HepG2 (cell line): ENCODE data around the gene GAS5. TPM values are rescaled to one million over a fixed set of nuclear protein-coding genes. Genes with fewer than 3 reads are reported as not detected.
A peak's percentile ranks its signal among the peaks of the same experiment; 100 is the strongest.
"Not testable (repeated sequence)": the region's sequence is repeated elsewhere in the genome, so short reads cannot be mapped to it uniquely, and the experiment has no call there.

Source experiments
- ATAC-seq: fragments of 200-7000 bp; cut with Tn5 transposase; 3 replicates; pipeline ENCODE4 v1.9.1; 2020; ENCODE audit warnings: mild to moderate bottlenecking, moderate library complexity
- BruUV-seq: library from RNA; stranded (reverse); fragments of 400-500 nt; replicated peaks from 2 replicates; lab custom pipeline; 2021; lab: Mats Ljungman, UMichigan
- CTCF ChIA-PET: fragments of 300-600 bp; formaldehyde crosslinking; extraction: SDS; loops from one replicate; lab custom pipeline; 2021; ENCODE audit warnings: low total read pairs, inconsistent platforms, low intra/inter-chr PET ratio; lab: Yijun Ruan, JAX
- POLR2A ChIA-PET: fragments of 350-600 bp; sonication (Branson Sonifier 250); formaldehyde crosslinking; loops from one replicate; lab custom pipeline; 2020; ENCODE audit warnings: antibody characterized with exemption, inconsistent platforms; lab: Yijun Ruan, JAX
- DNase-seq: peaks from one replicate; pipeline ENCODE4 v3.0.0-alpha.2; 2015; ENCODE audit warnings: low spot score
- FAIRE-seq: peaks from 3 replicates; lab custom pipeline; 2011; peaks lifted over from hg19 to GRCh38; lab: Jason Lieb, UNC
- H2AFZ ChIP-seq: one replicate; pipeline ENCODE4 v1.6.1; 2011; ENCODE audit warnings: low read length, inconsistent platforms
- H3K27ac ChIP-seq: fragments of 300-600 bp; 3 replicates; pipeline ENCODE4 v1.8.0; 2011; ENCODE audit warnings: mixed run types, mild to moderate bottlenecking, mixed read lengths, low read length, inconsistent platforms; ENCODE audit not compliant: insufficient read depth; ENCODE audit errors: extremely low read length
- H3K27me3 ChIP-seq, 2 experiments: fragments of 200-600 bp in 1 of 2; 2 replicates in 1 of 2; 3 replicates in 1 of 2; pipeline versions ENCODE4 v1.6.0 to v1.8.0; 2011; ENCODE audit warnings: low read length in 2 of 2, mild to moderate bottlenecking in 2 of 2, moderate library complexity in 2 of 2, inconsistent platforms in 1 of 2; ENCODE audit not compliant: insufficient read depth in 2 of 2, control insufficient read depth in 1 of 2
- H3K36me3 ChIP-seq, 2 experiments: fragments of 200-600 bp in 1 of 2; replicated peaks in 1 of 2; 2 replicates in 1 of 2; 3 replicates in 1 of 2; pipeline versions ENCODE4 v1.5.1 to v1.8.0; 2011; ENCODE audit warnings: low read length in 2 of 2, inconsistent platforms in 1 of 2; ENCODE audit not compliant: insufficient read depth in 2 of 2, control insufficient read depth in 1 of 2
- H3K4me1 ChIP-seq: 2 replicates; pipeline ENCODE4 v1.5.1; 2012; ENCODE audit warnings: low read length, inconsistent platforms; ENCODE audit not compliant: insufficient read depth
- H3K4me2 ChIP-seq: 2 replicates; pipeline ENCODE4 v1.6.0; 2011; ENCODE audit warnings: low read depth, low read length, inconsistent platforms
- H3K4me3 ChIP-seq, 3 experiments: fragments of 200-600 bp in 1 of 3; sonication (generic), shearing (Covaris generic) in 1 of 3; replicated peaks in 1 of 3; 2 replicates each; pipeline ENCODE4 v1.5.1; 2011 to 2016; ENCODE audit warnings: low read length in 3 of 3, inconsistent platforms in 2 of 3, low read depth in 2 of 3, mild to moderate bottlenecking in 2 of 3, control low read depth in 1 of 3, mixed read lengths in 1 of 3; ENCODE audit not compliant: insufficient read depth in 1 of 3
- H3K79me2 ChIP-seq: one replicate; pipeline ENCODE4 v1.6.1; 2011; ENCODE audit warnings: low read length, inconsistent platforms; ENCODE audit not compliant: insufficient read depth
- H3K9ac ChIP-seq: 2 replicates; pipeline ENCODE4 v1.6.0; 2011; ENCODE audit warnings: mild to moderate bottlenecking, low read depth, low read length, inconsistent platforms; ENCODE audit not compliant: insufficient read depth
- H3K9me3 ChIP-seq: 2 replicates; pipeline ENCODE4 v1.5.1; 2012; ENCODE audit warnings: mild to moderate bottlenecking, low read length
- H4K20me1 ChIP-seq: 2 replicates; pipeline ENCODE4 v1.6.0; 2011; ENCODE audit warnings: inconsistent platforms, mild to moderate bottlenecking, low read length, moderate library complexity; ENCODE audit not compliant: insufficient read depth
- AGO1 ChIP-seq: fragments of 200-400 bp; formaldehyde crosslinking; IDR thresholded peaks from 2 replicates; pipeline ENCODE4 v1.6.1; 2017; ENCODE audit warnings: mild to moderate bottlenecking, low read depth, low read length, moderate library complexity; ENCODE audit not compliant: poor library complexity, severe bottlenecking
- AGO2 ChIP-seq: fragments of 200-400 bp; formaldehyde crosslinking; optimal IDR thresholded peaks from 2 replicates; pipeline ENCODE3; 2017; ENCODE audit warnings: mild to moderate bottlenecking, low read depth, low read length, moderate library complexity
- CBX1 ChIP-seq: IDR thresholded peaks from one replicate; pipeline ENCODE4 v1.6.1; 2016; ENCODE audit warnings: antibody characterized with exemption, low read depth
- JUNB ChIP-seq: sonication (generic); formaldehyde crosslinking; IDR thresholded peaks from 2 replicates; pipeline ENCODE4 v1.8.0; 2022; ENCODE audit warnings: missing genetic modification reagents, mild to moderate bottlenecking, borderline replicate concordance
- KDM2A ChIP-seq: sonication (generic); formaldehyde crosslinking; IDR thresholded peaks from 2 replicates; pipeline ENCODE4 v1.4.0; 2020; ENCODE audit warnings: low read depth, missing genetic modification reagents, borderline replicate concordance
- MBD4 ChIP-seq: IDR thresholded peaks from 2 replicates; pipeline ENCODE4 v1.6.1; 2012; ENCODE audit warnings: low read length, inconsistent platforms, borderline replicate concordance
- NONO ChIP-seq, 2 experiments: fragments of 450-650 bp in 1 of 2; sonication (generic) in 1 of 2; formaldehyde crosslinking in 1 of 2; IDR thresholded peaks in 1 of 2; conservative IDR thresholded peaks in 1 of 2; 2 replicates each; pipeline versions ENCODE4 v1.6.1 to v1.8.0; 2017 to 2022; ENCODE audit warnings: mild to moderate bottlenecking in 1 of 2, missing genetic modification reagents in 1 of 2, moderate library complexity in 1 of 2
- POLR2A ChIP-seq, 2 experiments: IDR thresholded peaks; 2 replicates each; pipeline ENCODE4 v1.6.1; 2011; ENCODE audit warnings: low read depth in 2 of 2, low read length in 2 of 2, mild to moderate bottlenecking in 1 of 2, moderate library complexity in 1 of 2; ENCODE audit not compliant: insufficient read depth in 1 of 2
- POLR2AphosphoS2 ChIP-seq: IDR thresholded peaks from 2 replicates; pipeline ENCODE4 v1.6.1; 2011; ENCODE audit warnings: low read depth, low read length, improper control_type of control experiment
- POLR2G ChIP-seq: fragments of 200-400 bp; formaldehyde crosslinking; IDR thresholded peaks from 2 replicates; pipeline ENCODE4 v1.6.1; 2018; ENCODE audit warnings: mild to moderate bottlenecking, low read depth, low read length, moderate library complexity
- RBFOX2 ChIP-seq: fragments of 200-400 bp; formaldehyde crosslinking; IDR thresholded peaks from 2 replicates; pipeline ENCODE4 v1.6.1; 2017; ENCODE audit warnings: low read depth, mild to moderate bottlenecking, low read length
- RBM22 ChIP-seq: fragments of 200-400 bp; formaldehyde crosslinking; optimal IDR thresholded peaks from 2 replicates; pipeline ENCODE3; 2017; ENCODE audit warnings: mild to moderate bottlenecking, low read length, moderate library complexity
- SSRP1 ChIP-seq: IDR thresholded peaks from 2 replicates; pipeline ENCODE4 v1.6.1; 2016; ENCODE audit warnings: control low read depth
- ZNF780A ChIP-seq: sonication (generic); formaldehyde crosslinking; IDR thresholded peaks from 2 replicates; pipeline ENCODE4 v1.8.0; 2022; ENCODE audit warnings: mild to moderate bottlenecking, missing genetic modification reagents, moderate library complexity
- WGBS: methylation state at CpG from one replicate; pipeline ENCODE4 v1.1.6; 2017; ENCODE audit warnings: low lambda C conversion rate; 5-methylcytosine and 5-hydroxymethylcytosine counted together
- in situ Hi-C: cut with HindIII; loops from 2 replicates; pipeline ENCODE4 v1.10.0; 2017; ENCODE audit warnings: low pct_unique_long_range_greater_than_20kb; ENCODE audit not compliant: extremely low pct_ligation_motif_present
- intact Hi-C: fragments of 100-400 bp; cut with micrococcal nuclease; formaldehyde crosslinking; loops from one replicate; pipeline ENCODE4 v1.10.0; 2022; ENCODE audit not compliant: unreplicated experiment
- polyA plus RNA-seq, 8 experiments: library from polyadenylated mRNA; depleted of rRNA in 3 of 8; stranded (reverse) in 7 of 8; unstranded in 1 of 8; fragments of >200 nt; fragmentation: Illumina TruSeq in 4 of 8; extraction: Trizol in 4 of 8; gene quantifications; 2 replicates each; pipeline versions ENCODE4 v1.2.1 to v1.2.3, GENCODE V29; 2011 to 2016; ENCODE audit warnings: low read depth in 4 of 8, missing spikeins in 1 of 8, mixed read lengths in 1 of 8; ENCODE audit not compliant: insufficient read depth in 1 of 8
- total RNA-seq, 5 experiments: library from RNA; depleted of rRNA; stranded (reverse); fragments of >200 nt; fragmentation: Illumina TruSeq; extraction: Trizol; gene quantifications; 2 replicates each; pipeline ENCODE4 v1.2.3, GENCODE V29; 2016; ENCODE audit warnings: low read depth in 1 of 5
- TF ChIP-seq, protein P1 (sequence below): sonication (generic); formaldehyde crosslinking; IDR thresholded peaks from 2 replicates; pipeline ENCODE4 v1.5.0; 2020; ENCODE audit warnings: mild to moderate bottlenecking, missing genetic modification reagents
- TF ChIP-seq, protein P2 (sequence below): sonication (generic); formaldehyde crosslinking; IDR thresholded peaks from 2 replicates; pipeline ENCODE4 v1.5.1; 2020; ENCODE audit warnings: missing genetic modification reagents, mild to moderate bottlenecking, borderline replicate concordance
- TF ChIP-seq, protein P3 (sequence below): IDR thresholded peaks from 2 replicates; pipeline ENCODE4 v1.6.1; 2016; ENCODE audit warnings: mild to moderate bottlenecking

Gene GAS5
- total and polyA plus RNA-seq, 2 of the 13 experiments (the other 11 are each of a cell fraction or from before 2014, with no cell fraction given): 352 to 738 TPM

DNA sequence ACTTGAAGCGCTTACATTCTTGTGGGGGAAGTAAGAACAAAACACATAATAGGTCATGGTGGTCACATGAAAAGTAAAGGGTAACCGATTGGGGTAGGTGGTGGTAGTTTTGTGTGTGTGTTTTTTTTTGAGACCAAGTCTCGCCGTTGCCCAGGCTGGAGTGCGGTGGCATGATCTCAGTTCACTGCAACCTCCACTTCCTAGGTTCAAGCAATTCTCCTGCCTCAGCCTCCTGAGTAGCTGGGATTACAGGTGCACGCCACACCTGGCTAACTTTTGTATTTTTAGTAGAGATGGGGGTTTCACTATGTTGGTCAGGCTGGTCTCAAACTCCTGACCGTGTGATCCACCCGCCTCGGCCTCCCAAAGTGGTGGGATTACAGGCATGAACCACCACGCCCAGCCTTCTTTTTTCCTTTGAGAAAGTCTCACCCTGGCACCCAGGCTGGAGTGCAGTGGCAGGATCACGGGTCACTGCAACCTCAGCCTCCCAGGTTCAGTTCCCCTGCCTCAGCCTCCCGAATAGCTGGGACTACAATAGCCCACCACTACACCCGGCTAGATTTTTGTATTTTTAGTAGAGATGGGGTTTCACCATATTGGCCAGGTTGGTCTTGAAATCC lies 5.5 kb downstream of the GAS5 start:
- Histone ChIP-seq H4K20me1 (peaks cover 38% of the 10 kb centered on the region), H3K36me3 (peaks cover 5 to 43% of the 10 kb centered on the region in 2 experiments), H3K4me1 (peaks cover 26% of the 10 kb centered on the region)
- not testable (repeated sequence) for H3K27ac ChIP-seq; H2AFZ ChIP-seq; FAIRE-seq; H3K9ac ChIP-seq; H3K9me3 ChIP-seq; TF ChIP-seq NONO (IDR thresholded peaks at IDR 0.05)
- peak; percentile 18 for ATAC-seq
- POLR2A ChIA-PET: interaction anchor here (0.6 kb wide), 1 partner anchor 144 kb away, joined by 3 read pairs; no protein-coding TSS in a partner anchor
- TF ChIP-seq, protein P1, sequence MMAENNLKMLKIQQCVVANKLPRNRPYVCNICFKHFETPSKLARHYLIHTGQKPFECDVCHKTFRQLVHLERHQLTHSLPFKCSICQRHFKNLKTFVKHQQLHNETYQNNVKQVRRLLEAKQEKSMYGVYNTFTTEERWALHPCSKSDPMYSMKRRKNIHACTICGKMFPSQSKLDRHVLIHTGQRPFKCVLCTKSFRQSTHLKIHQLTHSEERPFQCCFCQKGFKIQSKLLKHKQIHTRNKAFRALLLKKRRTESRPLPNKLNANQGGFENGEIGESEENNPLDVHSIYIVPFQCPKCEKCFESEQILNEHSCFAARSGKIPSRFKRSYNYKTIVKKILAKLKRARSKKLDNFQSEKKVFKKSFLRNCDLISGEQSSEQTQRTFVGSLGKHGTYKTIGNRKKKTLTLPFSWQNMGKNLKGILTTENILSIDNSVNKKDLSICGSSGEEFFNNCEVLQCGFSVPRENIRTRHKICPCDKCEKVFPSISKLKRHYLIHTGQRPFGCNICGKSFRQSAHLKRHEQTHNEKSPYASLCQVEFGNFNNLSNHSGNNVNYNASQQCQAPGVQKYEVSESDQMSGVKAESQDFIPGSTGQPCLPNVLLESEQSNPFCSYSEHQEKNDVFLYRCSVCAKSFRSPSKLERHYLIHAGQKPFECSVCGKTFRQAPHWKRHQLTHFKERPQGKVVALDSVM (CRISPR knock-in tag): peak; percentile 27; the same call in 1 of the 2 replicates
- TF ChIP-seq POLR2A (IDR thresholded peaks at IDR 0.05; ENCODE audit: insufficient read depth in 1 of 2, low read depth in 2 of 2, low read length in 2 of 2): peak; percentile 50 to 56; a peak in 3 of 4 replicates
- TF ChIP-seq RBFOX2: peak; percentile 61
- peak; percentile 81 for TF ChIP-seq POLR2G
- TF ChIP-seq CBX1: peak; percentile 40
- peak; percentile 65 for TF ChIP-seq AGO1
- peak; percentile 62 for TF ChIP-seq NONO (CRISPR knock-in tag; conservative IDR thresholded peaks at IDR 0.05)
- peak; percentile 83 for TF ChIP-seq AGO2
- TF ChIP-seq SSRP1: 0 out of 2 replicates have a peak, but pooled peaks have one; percentile 39
- TF ChIP-seq ZNF780A (CRISPR knock-in tag): 0 out of 2 replicates have a peak, but pooled peaks have one; percentile 39
- TF ChIP-seq KDM2A (CRISPR knock-in tag): peak; percentile 67; the same call in 1 of the 2 replicates
- TF ChIP-seq, protein P2, sequence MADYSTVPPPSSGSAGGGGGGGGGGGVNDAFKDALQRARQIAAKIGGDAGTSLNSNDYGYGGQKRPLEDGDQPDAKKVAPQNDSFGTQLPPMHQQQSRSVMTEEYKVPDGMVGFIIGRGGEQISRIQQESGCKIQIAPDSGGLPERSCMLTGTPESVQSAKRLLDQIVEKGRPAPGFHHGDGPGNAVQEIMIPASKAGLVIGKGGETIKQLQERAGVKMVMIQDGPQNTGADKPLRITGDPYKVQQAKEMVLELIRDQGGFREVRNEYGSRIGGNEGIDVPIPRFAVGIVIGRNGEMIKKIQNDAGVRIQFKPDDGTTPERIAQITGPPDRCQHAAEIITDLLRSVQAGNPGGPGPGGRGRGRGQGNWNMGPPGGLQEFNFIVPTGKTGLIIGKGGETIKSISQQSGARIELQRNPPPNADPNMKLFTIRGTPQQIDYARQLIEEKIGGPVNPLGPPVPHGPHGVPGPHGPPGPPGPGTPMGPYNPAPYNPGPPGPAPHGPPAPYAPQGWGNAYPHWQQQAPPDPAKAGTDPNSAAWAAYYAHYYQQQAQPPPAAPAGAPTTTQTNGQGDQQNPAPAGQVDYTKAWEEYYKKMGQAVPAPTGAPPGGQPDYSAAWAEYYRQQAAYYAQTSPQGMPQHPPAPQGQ: 0 out of 2 replicates have a peak, but pooled peaks have one; percentile 22
- TF ChIP-seq, protein P3, sequence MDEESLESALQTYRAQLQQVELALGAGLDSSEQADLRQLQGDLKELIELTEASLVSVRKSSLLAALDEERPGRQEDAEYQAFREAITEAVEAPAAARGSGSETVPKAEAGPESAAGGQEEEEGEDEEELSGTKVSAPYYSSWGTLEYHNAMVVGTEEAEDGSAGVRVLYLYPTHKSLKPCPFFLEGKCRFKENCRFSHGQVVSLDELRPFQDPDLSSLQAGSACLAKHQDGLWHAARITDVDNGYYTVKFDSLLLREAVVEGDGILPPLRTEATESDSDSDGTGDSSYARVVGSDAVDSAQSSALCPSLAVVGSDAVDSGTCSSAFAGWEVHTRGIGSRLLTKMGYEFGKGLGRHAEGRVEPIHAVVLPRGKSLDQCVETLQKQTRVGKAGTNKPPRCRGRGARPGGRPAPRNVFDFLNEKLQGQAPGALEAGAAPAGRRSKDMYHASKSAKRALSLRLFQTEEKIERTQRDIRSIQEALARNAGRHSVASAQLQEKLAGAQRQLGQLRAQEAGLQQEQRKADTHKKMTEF (CRISPR knock-in tag): peak; percentile 13; the same call in 1 of the 2 replicates
- TF ChIP-seq POLR2AphosphoS2: 0 out of 2 replicates have a peak, but pooled peaks have one; percentile 72
- TF ChIP-seq RBM22: peak; percentile 37
- TF ChIP-seq JUNB: peak; percentile 60; the same call in 1 of the 2 replicates
- peak; percentile 40 for TF ChIP-seq MBD4
- TF ChIP-seq, all 625 proteins: peak for 17; not testable (repeated sequence) for 608
- H3K4me3 ChIP-seq, H3K4me2 ChIP-seq, intact Hi-C loops, DNase-seq, CTCF ChIA-PET, H3K27me3 ChIP-seq, BruUV-seq: not testable (repeated sequence)
- in situ Hi-C loops: loop anchor here (10.0 kb wide), 1 partner anchor 213 kb away; no protein-coding TSS in a partner anchor
- 85% methylated on average over 13 of the region's 13 CpGs for WGBS
- H3K79me2 ChIP-seq: peaks cover 19% of the 10 kb centered on the region
